Choroid plexus epithelial cell (primary cell): ENCODE data around the gene MLXIP.

Experiments
- DNase-seq: peaks from one replicate; pipeline ENCODE4 v3.0.0-alpha.2; 2010; ENCODE audit warnings: low read depth
- H3K4me3 ChIP-seq: 2 replicates; pipeline ENCODE4 v1.5.1; 2011; ENCODE audit warnings: low read depth, mild to moderate bottlenecking, control low read depth, low read length, moderate library complexity
- TF ChIP-seq, protein P1 (sequence below): conservative IDR thresholded peaks from 2 replicates; pipeline ENCODE4 v1.5.1; 2011; ENCODE audit warnings: low read depth, mild to moderate bottlenecking, control low read depth, inconsistent platforms, low read length, moderate library complexity

The MLXIP gene

GRCh38 chr12:122162976-122163375 is 84.4 kb downstream of the MLXIP start:
- no peak for DNase-seq

DNA sequence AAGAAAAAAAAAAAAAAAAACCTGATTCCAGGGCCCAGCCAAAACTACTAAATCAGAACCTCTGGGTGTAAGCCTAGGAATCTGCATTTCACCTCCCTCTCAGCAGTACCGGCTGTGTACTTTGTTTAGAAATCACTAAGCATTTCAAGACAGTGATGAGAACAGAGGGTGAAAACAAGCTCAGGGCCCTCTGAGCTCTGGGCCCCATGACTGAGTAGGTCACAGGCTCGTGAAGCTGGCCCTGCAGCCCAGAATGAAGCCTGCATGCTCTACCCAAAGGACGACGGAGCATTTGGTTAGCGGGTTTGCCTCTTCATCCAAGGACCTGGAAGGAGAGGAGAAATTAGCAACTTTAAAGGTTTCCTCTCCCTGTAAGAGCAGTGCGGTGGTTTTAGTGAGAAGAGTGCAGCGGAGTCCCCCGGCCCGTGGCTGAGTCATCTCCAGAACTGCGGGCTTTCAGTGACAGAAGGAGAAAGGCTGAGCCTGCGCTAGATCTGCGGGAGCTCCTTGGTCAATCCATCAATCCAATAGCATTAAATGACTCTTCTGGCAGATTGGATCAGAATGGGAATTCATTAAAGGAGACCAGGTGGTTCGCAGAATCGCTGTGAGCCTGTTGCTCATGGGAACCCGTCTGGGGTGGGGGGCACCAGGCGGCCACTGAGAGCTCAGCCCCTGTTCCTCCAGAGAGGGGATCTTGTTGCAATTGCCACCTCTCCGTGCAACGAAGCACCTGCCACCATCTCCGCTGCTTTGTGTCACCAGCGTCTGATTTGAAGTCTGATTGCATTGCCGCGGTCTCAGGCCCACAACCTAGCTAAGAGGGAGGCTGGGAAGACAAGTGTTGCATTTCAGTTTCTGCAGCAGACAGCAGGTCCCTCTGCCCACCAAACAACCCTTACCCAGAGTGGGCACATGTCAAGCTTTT is 88.1 kb downstream of the MLXIP start:
- no peak for DNase-seq
- TF ChIP-seq, protein P1, sequence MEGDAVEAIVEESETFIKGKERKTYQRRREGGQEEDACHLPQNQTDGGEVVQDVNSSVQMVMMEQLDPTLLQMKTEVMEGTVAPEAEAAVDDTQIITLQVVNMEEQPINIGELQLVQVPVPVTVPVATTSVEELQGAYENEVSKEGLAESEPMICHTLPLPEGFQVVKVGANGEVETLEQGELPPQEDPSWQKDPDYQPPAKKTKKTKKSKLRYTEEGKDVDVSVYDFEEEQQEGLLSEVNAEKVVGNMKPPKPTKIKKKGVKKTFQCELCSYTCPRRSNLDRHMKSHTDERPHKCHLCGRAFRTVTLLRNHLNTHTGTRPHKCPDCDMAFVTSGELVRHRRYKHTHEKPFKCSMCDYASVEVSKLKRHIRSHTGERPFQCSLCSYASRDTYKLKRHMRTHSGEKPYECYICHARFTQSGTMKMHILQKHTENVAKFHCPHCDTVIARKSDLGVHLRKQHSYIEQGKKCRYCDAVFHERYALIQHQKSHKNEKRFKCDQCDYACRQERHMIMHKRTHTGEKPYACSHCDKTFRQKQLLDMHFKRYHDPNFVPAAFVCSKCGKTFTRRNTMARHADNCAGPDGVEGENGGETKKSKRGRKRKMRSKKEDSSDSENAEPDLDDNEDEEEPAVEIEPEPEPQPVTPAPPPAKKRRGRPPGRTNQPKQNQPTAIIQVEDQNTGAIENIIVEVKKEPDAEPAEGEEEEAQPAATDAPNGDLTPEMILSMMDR = no peak
- no peak overlapping the region for H3K4me3 ChIP-seq

More at GRCh38 chr12:122162976-122163375, 84.4 kb downstream of the MLXIP start:
- TF ChIP-seq, protein P1 = no peak
- H3K4me3 ChIP-seq = no peak overlapping the region

DNA sequence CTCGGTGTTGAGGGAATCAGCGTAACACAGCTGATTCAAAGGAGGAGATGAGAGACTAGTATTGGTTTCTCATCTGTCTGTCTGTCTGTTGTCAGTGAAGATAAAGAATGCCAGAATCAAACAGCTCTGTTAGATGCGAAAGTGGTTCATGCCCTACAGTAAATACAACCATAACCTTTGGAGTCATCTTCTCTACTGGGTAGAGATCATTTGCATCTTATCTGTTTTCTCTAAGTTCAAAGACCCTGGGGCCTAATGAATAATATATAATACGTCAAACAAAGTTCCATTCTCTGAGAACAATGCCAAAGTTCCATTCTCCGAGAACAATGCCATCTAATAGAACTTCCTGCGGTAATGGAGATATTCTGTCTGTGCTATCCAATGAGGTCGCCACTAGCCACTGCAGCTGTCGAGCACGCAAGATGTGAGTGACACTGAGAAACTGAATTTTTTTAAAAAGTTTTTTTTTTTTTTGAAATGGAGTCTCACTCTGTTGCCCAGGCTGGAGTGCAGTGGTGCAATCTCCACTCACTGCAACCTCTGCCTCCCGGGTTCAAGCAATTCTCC is 88.9 kb downstream of the MLXIP start:
- no peak for DNase-seq
- TF ChIP-seq, protein P1 = no peak
- no peak overlapping the region for H3K4me3 ChIP-seq

GRCh38 chr12:122168492-122168891 is 89.9 kb downstream of the MLXIP start:
- H3K4me3 ChIP-seq = no peak overlapping the region
- TF ChIP-seq, protein P1 = no peak
- no peak for DNase-seq

- TF ChIP-seq, protein P1 = no peak
- no peak overlapping the region for H3K4me3 ChIP-seq
- DNase-seq = no peak
Observed at GRCh38 chr12:122171399-122171798, 92.8 kb downstream of the MLXIP start.

- DNase-seq = no peak
- H3K4me3 ChIP-seq = no peak overlapping the region
Observed at GRCh38 chr12:122172262-122172939, 93.8 kb downstream of the MLXIP start.

More at GRCh38 chr12:122172262-122172939, 93.8 kb downstream of the MLXIP start:
- TF ChIP-seq, protein P1 = no peak
